CD4-positive, alpha-beta T cell treated with Interleukin-17A for 4 hours (primary cell): ENCODE measurements around the gene MGMT.

Source experiments
- DNase-seq: peaks from one replicate; pipeline ENCODE4 v3.0.0-alpha.2; 2020; ENCODE audit warnings: mixed read lengths

Gene MGMT

GRCh38 chr10:129459762-129460539 lies 7.1 kb upstream of the MGMT start:
- DNase-seq = no peak

GRCh38 chr10:129462257-129462795 lies 4.7 kb upstream of the MGMT start:
- DNase-seq = no peak

GRCh38 chr10:129464251-129464650 lies 2.8 kb upstream of the MGMT start:
- DNase-seq = no peak

- DNase-seq = no peak
Observed at GRCh38 chr10:129465796-129466702, 992 bp upstream of the MGMT start.

GRCh38 chr10:129467359-129468064 lies 471 bp downstream of the MGMT start:
- no peak for DNase-seq

GRCh38 chr10:129468187-129468586 lies 1.1 kb downstream of the MGMT start:
- DNase-seq = no peak

- DNase-seq = no peak
Observed at GRCh38 chr10:129470103-129470851, 3.2 kb downstream of the MGMT start.

GRCh38 chr10:129471447-129472175 lies 4.6 kb downstream of the MGMT start:
- no peak for DNase-seq

- no peak for DNase-seq
Observed at GRCh38 chr10:129472696-129473555, 5.9 kb downstream of the MGMT start.

- no peak for DNase-seq
Observed at GRCh38 chr10:129474642-129475041, 7.6 kb downstream of the MGMT start.

- DNase-seq = no peak
Observed at GRCh38 chr10:129476431-129476830, 9.4 kb downstream of the MGMT start.

- DNase-seq = no peak
Observed at GRCh38 chr10:129477051-129477450, 10.0 kb downstream of the MGMT start.

- DNase-seq = no peak
Observed at GRCh38 chr10:129481641-129482040, 14.6 kb downstream of the MGMT start.

- DNase-seq = no peak
Observed at GRCh38 chr10:129483430-129484010, 16.5 kb downstream of the MGMT start.

GRCh38 chr10:129486805-129487204 lies 19.8 kb downstream of the MGMT start:
- DNase-seq = no peak

- DNase-seq = no peak
Observed at GRCh38 chr10:129491123-129491734, 24.2 kb downstream of the MGMT start.

GRCh38 chr10:129494176-129494575 lies 27.1 kb downstream of the MGMT start:
- no peak for DNase-seq

- no peak for DNase-seq
Observed at GRCh38 chr10:129494740-129495139, 27.7 kb downstream of the MGMT start.

- no peak for DNase-seq
Observed at GRCh38 chr10:129495256-129495655, 28.2 kb downstream of the MGMT start.

- DNase-seq = no peak
Observed at GRCh38 chr10:129495698-129496097, 28.7 kb downstream of the MGMT start.
